GM21526 (cell line): ENCODE results near the gene HDAC4.

ENCODE experiments used
- ATAC-seq: cut with Tn5 transposase; IDR thresholded peaks from one replicate; pipeline ENCODE4 v1.9.1; 2021; ENCODE audit warnings: moderate library complexity; ENCODE audit not compliant: unreplicated experiment, low FRiP score

Gene HDAC4

GRCh38 chr2:239065537-239065936 is 335.3 kb downstream of the HDAC4 start:
- no peak for ATAC-seq

DNA sequence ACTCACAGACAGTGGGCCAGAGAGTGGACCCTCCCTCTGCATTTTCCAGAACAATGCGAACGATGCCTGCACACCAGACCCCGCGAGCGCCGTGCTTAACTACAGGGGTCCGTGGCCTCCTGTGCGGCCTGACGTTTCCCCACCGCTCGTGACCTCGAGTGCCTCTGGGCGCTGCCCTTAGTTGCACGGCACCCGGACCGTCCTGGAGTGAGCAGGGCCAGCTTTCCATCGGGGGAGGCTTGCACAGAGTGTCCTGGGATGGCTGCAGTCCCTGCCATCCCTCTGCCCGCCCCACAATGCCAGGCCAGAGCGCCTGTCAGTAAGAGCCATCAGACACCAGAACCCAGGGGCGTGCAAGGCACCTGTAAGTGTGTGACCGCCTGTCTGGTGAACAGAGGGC is 335.9 kb downstream of the HDAC4 start:
- ATAC-seq: no peak

DNA sequence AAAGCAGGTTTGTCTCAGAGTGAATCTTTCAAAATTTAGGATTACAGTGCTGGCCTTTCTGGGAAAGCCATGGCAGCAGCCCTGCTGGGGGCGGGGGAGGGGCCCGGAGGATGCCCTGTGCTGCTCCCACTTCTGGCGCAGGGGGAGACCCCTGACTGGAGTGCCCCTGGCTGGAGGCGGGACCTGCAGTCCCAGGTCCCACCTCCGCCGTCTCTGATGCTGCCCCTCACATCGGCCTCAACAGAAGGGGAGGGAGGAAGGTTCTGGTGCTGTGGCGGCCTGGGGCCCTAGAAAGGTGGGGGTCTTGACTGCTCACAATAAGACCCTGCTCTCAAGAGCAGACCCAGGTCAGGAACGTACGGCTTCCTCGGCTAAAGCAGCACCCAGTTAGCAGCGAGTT is 336.6 kb downstream of the HDAC4 start:
- no peak for ATAC-seq

DNA sequence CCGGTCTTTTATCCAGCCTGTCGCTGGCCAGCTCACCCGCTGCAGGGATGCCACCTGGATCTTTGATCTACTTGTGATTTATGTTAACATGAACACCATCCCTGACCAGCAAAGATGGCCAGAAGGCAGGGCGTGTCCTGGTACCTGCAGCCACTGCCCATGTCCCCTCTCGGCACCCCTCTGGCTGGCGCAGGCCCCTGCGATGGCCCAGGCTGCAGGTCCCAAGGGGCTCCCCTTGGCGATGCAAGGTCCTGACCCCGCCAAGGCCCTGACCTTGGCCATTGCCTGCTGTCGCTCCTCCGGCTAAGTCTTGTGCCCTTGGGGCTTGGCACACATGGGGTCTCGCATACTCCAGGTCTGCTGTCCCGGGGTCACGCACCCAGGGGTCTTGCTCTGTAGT is 338.1 kb downstream of the HDAC4 start:
- no peak for ATAC-seq

- ATAC-seq: no peak
Measured at GRCh38 chr2:239061824-239062570, 338.8 kb downstream of the HDAC4 start.

DNA sequence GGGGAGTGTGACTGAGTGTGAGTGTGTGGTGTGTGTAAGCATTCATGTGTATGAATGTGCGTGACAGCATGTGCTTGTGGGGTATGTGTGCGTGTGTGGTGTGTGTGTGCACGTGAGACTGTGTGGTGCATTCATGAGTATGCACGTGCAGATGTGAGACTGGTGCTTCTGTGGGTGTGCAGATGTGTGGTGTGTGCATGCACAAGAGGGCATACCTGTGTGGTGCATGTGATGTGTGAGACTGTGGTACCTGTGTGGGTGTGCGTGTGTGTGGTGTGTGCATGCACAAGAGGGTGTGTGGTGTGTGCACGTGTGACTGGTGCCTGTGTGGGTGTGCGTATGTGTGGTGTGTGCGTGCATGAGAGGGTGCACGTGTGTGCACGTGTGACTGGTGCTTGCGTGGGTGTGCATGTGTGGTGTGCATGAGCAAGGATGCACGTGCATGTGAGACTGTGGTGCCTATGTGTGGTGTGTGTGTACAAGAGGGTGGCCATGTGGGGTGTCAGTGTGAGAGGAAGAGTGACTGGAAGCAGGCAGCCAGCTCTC is 339.6 kb downstream of the HDAC4 start:
- no peak for ATAC-seq

DNA sequence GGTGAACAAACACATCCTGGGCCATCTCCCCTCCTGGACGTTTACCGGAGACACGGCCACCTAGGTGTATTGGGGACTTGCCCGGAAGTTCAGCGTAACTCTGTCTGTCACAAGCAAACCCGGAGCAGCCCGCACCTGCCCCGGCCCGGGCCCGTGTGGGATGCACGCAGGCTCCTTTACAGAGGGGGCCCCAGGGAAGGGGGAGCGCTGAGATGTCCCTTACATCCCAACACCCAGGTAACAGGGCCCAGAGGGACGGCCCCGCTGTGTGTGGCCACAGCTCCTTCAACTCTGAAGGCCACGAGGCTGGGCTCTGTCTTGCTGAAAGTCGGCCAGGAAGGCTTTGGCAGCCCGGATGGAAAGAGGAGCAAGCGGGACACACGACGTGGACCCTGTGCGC is 340.1 kb downstream of the HDAC4 start:
- ATAC-seq: no peak

GRCh38 chr2:239059854-239060253 is 341.0 kb downstream of the HDAC4 start:
- no peak for ATAC-seq

DNA sequence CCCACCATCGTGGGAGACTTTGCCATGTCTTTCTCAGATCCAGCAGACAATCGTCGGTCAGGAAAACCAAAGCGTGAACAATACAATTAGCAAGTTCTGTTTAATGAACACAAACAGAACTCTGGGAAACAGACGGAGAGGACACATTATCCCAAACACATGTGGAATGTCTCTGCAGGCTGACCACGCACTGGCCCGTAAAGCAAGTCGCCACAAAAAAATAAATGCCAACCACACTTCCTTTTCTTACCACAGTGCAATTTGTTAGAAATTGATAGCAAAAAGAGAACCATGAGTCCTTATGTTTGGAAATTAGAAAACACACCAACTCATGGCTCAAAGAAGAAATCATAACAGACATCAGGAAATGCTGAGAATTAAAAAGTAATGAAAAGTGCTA is 342.1 kb downstream of the HDAC4 start:
- no peak for ATAC-seq

DNA sequence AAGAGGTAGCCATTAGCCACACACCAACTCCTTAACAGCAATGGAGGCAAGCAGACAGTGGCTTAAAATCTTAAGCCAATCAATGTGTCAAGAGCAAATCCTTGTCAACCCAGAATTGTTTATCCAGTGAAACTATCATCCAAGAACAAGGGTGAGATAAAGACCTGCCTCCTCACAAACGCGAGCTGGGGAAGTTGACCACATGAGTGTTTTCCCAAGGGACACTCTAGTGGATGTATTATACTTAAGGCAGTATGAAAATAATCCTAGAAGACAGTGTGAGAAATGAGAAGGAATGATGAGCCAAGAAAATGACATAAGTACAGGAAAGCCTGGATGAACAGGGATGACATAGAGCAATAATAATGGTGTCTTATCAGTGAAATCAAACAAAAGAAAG is 343.3 kb downstream of the HDAC4 start:
- no peak for ATAC-seq

DNA sequence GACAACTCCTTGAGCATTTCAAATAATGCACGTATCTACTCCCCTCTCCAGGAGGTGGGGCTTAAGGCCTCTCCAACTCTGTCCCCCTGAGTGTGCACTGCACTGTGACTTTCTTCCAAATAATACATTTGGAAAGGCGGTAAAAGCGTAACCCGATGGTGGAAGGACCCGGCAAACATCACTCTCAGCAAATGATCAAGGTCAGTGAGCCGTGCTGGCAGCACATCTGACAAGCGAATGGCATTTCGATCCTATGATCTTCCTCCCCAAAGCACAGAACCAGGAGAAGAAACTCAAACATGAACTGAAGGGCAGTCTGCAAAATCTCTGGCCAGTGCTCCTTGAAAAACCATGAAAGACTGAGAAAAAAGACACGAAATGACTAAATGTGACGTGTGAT is 344.2 kb downstream of the HDAC4 start:
- no peak for ATAC-seq

GRCh38 chr2:239055756-239056493 is 344.9 kb downstream of the HDAC4 start:
- no peak for ATAC-seq

DNA sequence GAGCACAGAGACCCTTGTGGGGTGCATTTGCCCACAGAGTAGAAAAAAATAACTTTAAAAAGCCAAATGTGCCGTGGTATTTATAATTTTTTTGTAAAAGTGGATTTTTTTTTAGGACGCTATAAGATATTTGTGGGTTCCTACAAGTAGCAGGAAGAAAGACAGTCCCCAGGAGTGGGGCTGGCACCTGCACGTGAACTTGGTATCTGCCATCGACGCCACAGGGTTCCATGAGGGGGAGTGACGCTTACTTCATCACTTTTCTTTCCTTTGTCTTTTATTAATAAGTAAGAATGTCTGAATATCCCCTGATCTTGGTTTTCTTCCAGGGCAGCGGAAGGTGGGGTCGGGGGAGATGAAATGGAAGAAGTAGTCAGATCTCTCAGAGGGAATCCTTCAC is 345.9 kb downstream of the HDAC4 start:
- ATAC-seq: no peak

DNA sequence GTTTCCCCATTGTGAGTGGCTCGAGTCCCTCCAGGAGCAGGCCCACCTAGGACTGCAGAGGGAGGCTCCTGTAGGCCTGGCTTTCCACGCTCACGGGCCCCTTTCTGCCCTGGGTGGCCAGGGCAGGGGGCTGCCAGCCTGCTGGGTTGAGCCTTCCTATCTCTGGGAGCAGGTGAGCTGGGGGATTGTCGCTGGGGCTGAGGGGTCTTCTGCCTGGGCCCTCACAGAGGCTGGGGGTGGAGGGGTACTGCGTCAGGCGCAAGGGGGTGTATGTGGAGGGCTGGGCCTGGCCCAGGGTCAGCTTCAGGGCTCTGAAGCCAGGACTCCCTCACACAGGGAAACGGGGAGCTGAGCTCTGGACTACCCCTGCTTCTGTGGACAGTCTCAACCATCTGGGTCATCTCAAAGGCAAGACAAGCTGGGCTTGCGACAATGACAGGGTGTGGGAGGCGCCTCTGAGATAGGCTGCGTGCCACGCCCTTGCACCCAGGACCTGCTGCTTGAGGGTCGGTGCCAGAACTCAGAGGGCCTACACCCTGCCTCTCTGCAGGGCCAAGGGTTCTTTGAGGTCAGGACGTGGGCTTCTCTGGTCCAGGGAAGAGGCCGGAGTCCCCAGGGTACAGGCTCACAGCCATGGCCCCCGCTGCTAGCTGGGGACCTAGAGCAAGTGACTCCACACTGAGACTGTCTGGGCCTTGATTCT is 346.9 kb downstream of the HDAC4 start:
- no peak for ATAC-seq

DNA sequence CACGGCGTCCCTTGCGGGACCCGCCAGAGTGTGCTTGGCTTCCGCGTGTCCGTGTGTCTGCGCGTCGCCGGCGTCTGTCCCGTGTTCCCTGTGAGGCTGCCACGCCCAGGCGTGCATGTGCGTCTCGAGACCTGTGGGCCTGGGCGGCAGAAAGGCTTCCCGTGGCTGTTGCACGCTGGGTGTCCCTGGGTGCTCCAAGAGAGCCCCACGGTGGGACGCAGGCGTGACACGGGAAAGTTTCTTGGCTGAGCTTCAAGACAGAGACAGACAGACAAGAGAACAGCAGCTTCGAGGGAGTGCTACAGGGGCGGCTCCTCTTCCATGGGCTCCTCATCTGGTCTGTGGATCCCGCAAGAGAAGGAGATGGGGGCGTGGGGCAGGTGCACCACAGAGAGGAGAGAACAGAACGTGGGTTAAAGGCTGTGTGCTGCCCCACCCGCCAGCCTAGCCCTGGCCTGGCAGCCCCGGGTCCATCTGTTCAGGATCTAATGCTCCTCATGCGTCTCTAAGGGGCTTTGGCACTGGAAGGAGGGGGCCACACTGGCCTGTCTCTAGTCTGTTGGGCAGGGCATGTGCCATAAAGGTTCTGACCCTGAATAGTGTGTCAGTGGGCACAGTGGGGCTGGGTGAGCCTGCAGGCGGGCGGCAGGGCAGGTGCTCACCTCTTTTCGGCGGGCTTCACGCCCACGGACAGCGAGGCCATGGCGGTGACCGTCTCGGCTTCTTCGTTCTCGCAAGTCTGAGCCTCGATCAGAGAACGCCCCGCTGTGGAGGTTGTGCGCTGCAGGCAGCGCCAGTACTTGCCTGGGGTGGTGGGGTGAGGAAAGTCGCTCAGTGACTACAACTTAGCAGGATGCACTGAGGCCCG is 347.8 kb downstream of the HDAC4 start:
- no peak for ATAC-seq

- no peak for ATAC-seq
Measured at GRCh38 chr2:239051891-239052445, 348.9 kb downstream of the HDAC4 start.

DNA sequence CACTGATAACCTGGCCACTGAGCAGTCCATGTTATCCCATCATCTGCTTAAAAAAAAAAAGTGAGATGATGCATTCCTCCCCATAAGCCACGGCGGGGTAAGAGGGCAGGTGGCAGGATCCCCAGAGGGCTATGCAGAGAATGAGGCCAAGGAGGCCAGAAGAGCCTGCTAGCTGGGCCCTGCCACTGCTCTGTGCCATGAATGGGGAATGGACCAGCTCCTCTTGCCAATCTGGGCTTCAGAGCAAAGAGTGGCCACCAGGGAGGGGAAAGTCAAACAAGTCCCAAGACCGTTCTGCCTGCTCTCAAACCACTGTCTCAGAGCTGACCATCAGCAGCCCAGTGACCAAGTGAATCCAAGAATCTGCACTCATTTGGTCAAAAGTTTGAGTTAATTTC is 350.6 kb downstream of the HDAC4 start:
- ATAC-seq: no peak

GRCh38 chr2:239049421-239050251 is 351.2 kb downstream of the HDAC4 start:
- no peak for ATAC-seq

DNA sequence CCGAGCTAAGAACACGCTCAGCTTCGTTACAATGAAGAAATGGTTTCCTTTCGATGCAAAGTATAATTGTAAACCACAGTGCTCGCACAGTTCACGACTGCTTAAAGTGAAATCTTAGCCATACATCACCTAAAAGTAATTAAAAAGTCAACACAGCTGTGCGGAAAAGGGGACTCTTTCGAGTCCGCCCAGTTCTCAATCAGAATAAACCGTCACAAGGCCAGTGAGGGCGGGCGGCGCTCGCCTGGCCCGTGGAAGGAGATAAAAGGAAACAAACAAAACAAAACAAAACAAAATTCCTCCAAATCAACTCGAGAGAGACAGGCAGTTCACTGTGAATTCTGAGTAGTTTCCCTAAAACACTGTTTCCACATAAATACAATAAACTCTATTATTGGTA is 352.1 kb downstream of the HDAC4 start:
- ATAC-seq: no peak
